Measurements from ENCODE around the gene PAQR6. TPM values are rescaled to one million over a fixed set of nuclear protein-coding genes. Genes with fewer than 3 reads are reported as not detected.

Gene PAQR6
- polyA plus RNA-seq, 1 experiment, result 0.06 TPM

DNA sequence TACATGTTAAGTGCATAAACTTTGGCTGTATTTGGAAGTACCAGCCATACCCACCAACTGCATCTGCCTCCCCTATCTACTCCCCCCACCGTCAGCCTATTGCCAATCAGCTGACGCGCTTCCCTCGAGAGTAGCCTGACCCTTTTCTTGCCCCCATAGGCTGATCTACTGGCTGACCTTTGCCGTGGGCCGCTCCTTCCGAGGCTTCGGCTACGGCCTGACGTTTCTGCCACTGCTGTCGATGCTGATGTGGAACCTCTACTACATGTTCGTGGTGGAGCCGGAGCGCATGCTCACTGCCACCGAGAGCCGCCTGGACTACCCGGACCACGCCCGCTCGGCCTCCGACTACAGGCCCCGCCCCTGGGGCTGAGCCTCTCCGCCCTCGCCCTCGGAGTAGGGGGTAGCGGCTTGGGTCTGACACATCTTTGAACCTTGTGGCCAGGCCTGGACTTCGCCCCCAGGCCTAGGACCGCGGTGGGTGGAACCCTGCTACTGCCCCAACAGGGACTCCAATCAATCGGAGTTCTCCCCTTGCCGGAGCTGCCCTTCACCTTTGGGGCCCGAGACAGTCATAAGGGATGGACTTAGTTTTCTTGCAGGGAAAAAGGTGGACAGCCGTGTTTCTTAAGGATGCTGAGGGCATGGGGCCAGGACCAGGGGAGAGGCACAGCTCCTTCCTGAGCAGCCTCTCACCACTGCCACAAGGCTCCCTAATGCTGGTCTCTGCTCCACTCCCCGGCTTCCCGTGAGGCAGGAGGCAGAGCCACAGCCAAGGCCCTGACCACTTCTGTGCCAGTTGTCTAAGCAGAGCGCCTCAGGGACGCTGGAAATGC lies 43.6 kb upstream of the PAQR6 start:
- ChIA-PET POLR2A (no interaction called here), CTCF (interaction anchor here (1.0 kb wide), 1 partner anchor 9 kb away, joined by 3 read pairs; the partner anchor contains the start of gene SMG5)
- TF ChIP-seq, protein P1, sequence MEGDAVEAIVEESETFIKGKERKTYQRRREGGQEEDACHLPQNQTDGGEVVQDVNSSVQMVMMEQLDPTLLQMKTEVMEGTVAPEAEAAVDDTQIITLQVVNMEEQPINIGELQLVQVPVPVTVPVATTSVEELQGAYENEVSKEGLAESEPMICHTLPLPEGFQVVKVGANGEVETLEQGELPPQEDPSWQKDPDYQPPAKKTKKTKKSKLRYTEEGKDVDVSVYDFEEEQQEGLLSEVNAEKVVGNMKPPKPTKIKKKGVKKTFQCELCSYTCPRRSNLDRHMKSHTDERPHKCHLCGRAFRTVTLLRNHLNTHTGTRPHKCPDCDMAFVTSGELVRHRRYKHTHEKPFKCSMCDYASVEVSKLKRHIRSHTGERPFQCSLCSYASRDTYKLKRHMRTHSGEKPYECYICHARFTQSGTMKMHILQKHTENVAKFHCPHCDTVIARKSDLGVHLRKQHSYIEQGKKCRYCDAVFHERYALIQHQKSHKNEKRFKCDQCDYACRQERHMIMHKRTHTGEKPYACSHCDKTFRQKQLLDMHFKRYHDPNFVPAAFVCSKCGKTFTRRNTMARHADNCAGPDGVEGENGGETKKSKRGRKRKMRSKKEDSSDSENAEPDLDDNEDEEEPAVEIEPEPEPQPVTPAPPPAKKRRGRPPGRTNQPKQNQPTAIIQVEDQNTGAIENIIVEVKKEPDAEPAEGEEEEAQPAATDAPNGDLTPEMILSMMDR (IDR thresholded peaks at IDR 0.05; ENCODE audit: insufficient read depth, low read depth, low read length), result no peak
- Histone ChIP-seq H3K27me3 (ENCODE audit: control insufficient read depth, insufficient read depth, low read length) (no peaks in the 10 kb centered on the region), H3K36me3 (ENCODE audit: control insufficient read depth, insufficient read depth, low read length) (peaks cover 4% of the 10 kb centered on the region; the same call in 1 of the 2 replicates), H3K4me3 (ENCODE audit: low read depth, low read length) (peak overlapping the region; percentile 50)
- peak; percentile 37 for DNase-seq (ENCODE audit: low read depth)

DNA sequence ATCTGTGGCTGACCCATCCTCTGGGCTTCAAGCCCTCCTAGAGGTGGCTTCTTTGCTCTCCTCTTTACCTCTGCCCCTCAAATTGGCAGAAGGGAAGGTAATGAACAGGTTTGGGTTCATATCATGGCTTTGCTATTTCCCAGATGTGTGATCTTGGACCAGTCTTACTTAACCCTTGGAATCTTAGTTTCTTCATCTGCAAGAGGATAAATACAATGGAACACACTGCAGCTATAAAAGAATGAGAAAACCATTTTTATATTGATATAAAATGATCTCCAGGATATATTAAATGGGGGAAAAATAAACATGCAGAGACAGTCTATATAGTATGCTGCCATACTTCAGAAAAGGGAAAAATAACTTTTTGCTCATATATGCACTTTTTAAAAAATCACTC lies 42.0 kb upstream of the PAQR6 start:
- Histone ChIP-seq H3K4me3 (ENCODE audit: low read depth, low read length) (no peak overlapping the region), H3K36me3 (ENCODE audit: control insufficient read depth, insufficient read depth, low read length) (peaks cover 4% of the 10 kb centered on the region), H3K27me3 (ENCODE audit: control insufficient read depth, insufficient read depth, low read length) (no peaks in the 10 kb centered on the region)
- TF ChIP-seq, protein P1 (IDR thresholded peaks at IDR 0.05; ENCODE audit: insufficient read depth, low read depth, low read length), result no peak
- CTCF ChIA-PET, result no interaction called here
- no peak for DNase-seq (ENCODE audit: low read depth)
- POLR2A ChIA-PET, result no interaction called here

DNA sequence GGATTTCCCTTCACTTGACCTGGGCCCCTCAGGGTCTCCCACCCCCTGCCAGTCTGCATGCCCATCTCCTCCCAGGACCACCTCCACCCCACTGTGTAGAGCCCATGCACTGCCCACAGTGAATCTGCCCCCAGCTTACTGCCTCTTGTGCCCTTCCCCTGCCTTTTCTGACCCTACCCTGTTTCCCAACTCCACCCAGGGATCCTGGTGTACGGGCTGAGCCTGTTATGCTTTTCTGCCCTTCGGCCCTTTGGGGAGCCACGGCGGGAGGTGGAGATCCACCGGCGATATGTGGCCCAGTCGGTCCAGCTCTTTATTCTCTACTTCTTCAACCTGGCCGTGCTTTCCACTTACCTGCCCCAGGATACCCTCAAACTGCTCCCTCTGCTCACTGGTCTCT lies 38.2 kb upstream of the PAQR6 start:
- no peak overlapping the region for H3K4me3 ChIP-seq (ENCODE audit: low read depth, low read length)
- TF ChIP-seq, protein P1 (IDR thresholded peaks at IDR 0.05; ENCODE audit: insufficient read depth, low read depth, low read length), result no peak
- no peaks in the 10 kb centered on the region for H3K27me3 ChIP-seq (ENCODE audit: control insufficient read depth, insufficient read depth, low read length)
- no peak for DNase-seq (ENCODE audit: low read depth)
- peaks cover 1% of the 10 kb centered on the region for H3K36me3 ChIP-seq (ENCODE audit: control insufficient read depth, insufficient read depth, low read length)
- ChIA-PET POLR2A (no interaction called here), CTCF (interaction anchor here (0.6 to 1.3 kb wide), 4 partner anchors 70 to 166 kb away, joined by 3 read pairs; no protein-coding TSS in a partner anchor)

DNA sequence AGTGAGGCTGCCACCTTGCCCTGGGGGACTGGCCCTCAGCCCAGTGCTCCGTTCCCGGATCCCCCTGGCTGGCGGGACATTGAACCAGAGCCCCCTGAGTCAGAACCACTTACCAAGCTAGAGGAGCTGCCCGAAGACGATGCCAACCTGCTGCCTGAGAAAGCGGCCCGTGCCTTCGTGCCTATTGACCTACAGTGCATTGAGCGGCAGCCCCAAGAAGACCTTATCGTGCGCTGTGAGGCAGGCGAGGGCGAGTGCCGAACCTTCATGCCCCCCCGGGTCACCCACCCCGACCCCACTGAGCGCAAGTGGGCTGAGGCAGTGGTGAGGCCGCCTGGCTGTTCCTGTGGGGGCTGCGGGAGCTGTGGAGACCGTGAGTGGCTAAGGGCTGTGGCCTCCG lies 37.6 kb upstream of the PAQR6 start:
- TF ChIP-seq, protein P1 (IDR thresholded peaks at IDR 0.05; ENCODE audit: insufficient read depth, low read depth, low read length), result no peak
- no peak overlapping the region for H3K4me3 ChIP-seq (ENCODE audit: low read depth, low read length)
- peaks cover 1% of the 10 kb centered on the region for H3K36me3 ChIP-seq (ENCODE audit: control insufficient read depth, insufficient read depth, low read length)
- DNase-seq (ENCODE audit: low read depth), result no peak
- ChIA-PET POLR2A (no interaction called here), CTCF (interaction anchor here (0.6 kb wide), 1 partner anchor 165 kb away, joined by 3 read pairs; no protein-coding TSS in a partner anchor)
- H3K27me3 ChIP-seq (ENCODE audit: control insufficient read depth, insufficient read depth, low read length), result no peaks in the 10 kb centered on the region

DNA sequence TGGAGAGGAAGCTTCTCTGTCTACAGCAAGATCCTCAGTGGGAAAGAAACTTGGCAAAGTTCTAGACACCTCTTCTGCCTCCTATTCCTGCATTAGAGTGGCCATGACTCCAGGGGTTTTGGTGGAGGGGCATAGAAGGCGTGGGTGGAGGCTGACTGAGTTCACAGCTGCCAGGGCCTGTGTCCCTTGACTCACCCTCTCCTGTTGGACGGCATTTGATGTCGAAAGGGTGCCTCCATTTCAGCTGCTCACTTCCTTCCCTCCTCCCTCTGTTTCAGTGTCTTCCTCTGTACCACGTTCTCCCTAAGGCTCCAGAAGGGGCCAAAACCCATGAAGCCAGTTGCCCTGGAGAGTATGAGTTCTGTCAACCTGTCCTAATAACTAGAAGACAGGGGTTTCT lies 36.9 kb upstream of the PAQR6 start:
- Histone ChIP-seq H3K4me3 (ENCODE audit: low read depth, low read length) (no peak overlapping the region), H3K27me3 (ENCODE audit: control insufficient read depth, insufficient read depth, low read length) (no peaks in the 10 kb centered on the region), H3K36me3 (ENCODE audit: control insufficient read depth, insufficient read depth, low read length) (peaks cover 1% of the 10 kb centered on the region)
- DNase-seq (ENCODE audit: low read depth), result no peak
- ChIA-PET POLR2A (no interaction called here), CTCF (no interaction called here)
- TF ChIP-seq, protein P1 (IDR thresholded peaks at IDR 0.05; ENCODE audit: insufficient read depth, low read depth, low read length), result no peak
